Endothelial cell of umbilical vein (primary cell): ENCODE results near the gene NPHP3. TPM values are rescaled to one million over a fixed set of nuclear protein-coding genes. Genes with fewer than 3 reads are reported as not detected.

Source experiments
- BruUV-seq: library from RNA; stranded (reverse); fragments of 400-500 nt; replicated peaks from 2 replicates; lab custom pipeline; 2021; lab: Mats Ljungman, UMichigan
- CTCF ChIA-PET: fragments of 300-600, 350-600 bp; sonication (Branson Sonifier 250); formaldehyde crosslinking; loops from one replicate; lab custom pipeline; 2021; ENCODE audit warnings: antibody characterized with exemption, inconsistent platforms; lab: Charles Lee
- POLR2A ChIA-PET: fragments of 300-600, 350-600 bp; sonication (Branson Sonifier 250); formaldehyde crosslinking; loops from one replicate; lab custom pipeline; 2021; ENCODE audit warnings: antibody characterized with exemption, inconsistent platforms; lab: Charles Lee
- DNase-seq: peaks from one replicate; pipeline ENCODE4 v3.0.0-alpha.2; 2011; ENCODE audit warnings: low read depth, low spot score
- FAIRE-seq: peaks from 2 replicates; lab custom pipeline; 2011; peaks lifted over from hg19 to GRCh38; lab: Jason Lieb, UNC
- H2AFZ ChIP-seq: 2 replicates; pipeline ENCODE4 v1.6.0; 2012; ENCODE audit warnings: low read depth, low read length, control low read depth, inconsistent platforms
- H3K27ac ChIP-seq: 2 replicates; pipeline ENCODE4 v1.5.1; 2011; ENCODE audit warnings: low read depth, mild to moderate bottlenecking, control low read depth, low read length, moderate library complexity; ENCODE audit not compliant: insufficient read depth
- H3K27me3 ChIP-seq, 2 experiments: 2 replicates each; pipeline versions ENCODE4 v1.6.0 to v1.6.1; 2011; ENCODE audit warnings: low read length in 2 of 2, mixed read lengths in 1 of 2; ENCODE audit not compliant: control insufficient read depth in 2 of 2, insufficient read depth in 2 of 2
- H3K36me3 ChIP-seq, 2 experiments: 2 replicates in 1 of 2; 3 replicates in 1 of 2; pipeline ENCODE4 v1.5.1; 2011; ENCODE audit warnings: low read length in 2 of 2, mild to moderate bottlenecking in 1 of 2, moderate library complexity in 1 of 2; ENCODE audit not compliant: control insufficient read depth in 2 of 2, insufficient read depth in 2 of 2; ENCODE audit errors: extremely low read depth in 1 of 2
- H3K4me1 ChIP-seq: 3 replicates; pipeline ENCODE4 v1.5.1; 2011; ENCODE audit warnings: mild to moderate bottlenecking, low read length; ENCODE audit not compliant: control insufficient read depth, insufficient read depth; ENCODE audit errors: extremely low read depth
- H3K4me2 ChIP-seq: 2 replicates; pipeline ENCODE4 v1.6.1; 2011; ENCODE audit warnings: low read length, control low read depth, mixed read lengths; ENCODE audit not compliant: insufficient read depth
- H3K4me3 ChIP-seq, 3 experiments: fragments of 200-600 bp in 1 of 3; sonication (generic), shearing (Covaris generic) in 1 of 3; replicated peaks in 1 of 3; 2 replicates each; pipeline ENCODE4 v1.5.1; 2011 to 2016; ENCODE audit warnings: control low read depth in 3 of 3, low read length in 3 of 3, mild to moderate bottlenecking in 2 of 3, inconsistent platforms in 1 of 3, low read depth in 1 of 3, moderate library complexity in 1 of 3; ENCODE audit not compliant: insufficient read depth in 1 of 3
- H3K79me2 ChIP-seq: 2 replicates; pipeline ENCODE4 v1.6.0; 2012; ENCODE audit warnings: low read length, inconsistent platforms; ENCODE audit not compliant: control insufficient read depth, insufficient read depth
- H3K9ac ChIP-seq: replicated peaks from 2 replicates; pipeline ENCODE3; 2011; ENCODE audit warnings: low read length, control low read depth; ENCODE audit not compliant: insufficient read depth; ENCODE audit errors: extremely low read depth
- H3K9me1 ChIP-seq: replicated peaks from 3 replicates; pipeline ENCODE4 v1.6.0; 2011; ENCODE audit warnings: mild to moderate bottlenecking, low read length; ENCODE audit not compliant: control insufficient read depth, insufficient read depth; ENCODE audit errors: extremely low read depth
- H3K9me3 ChIP-seq: replicated peaks from 2 replicates; pipeline ENCODE4 v1.5.1; 2012; ENCODE audit warnings: low read length, inconsistent platforms; ENCODE audit not compliant: control insufficient read depth, insufficient read depth
- H4K20me1 ChIP-seq: replicated peaks from 2 replicates; pipeline ENCODE3; 2011; ENCODE audit warnings: mild to moderate bottlenecking, low read length; ENCODE audit not compliant: control insufficient read depth, insufficient read depth; ENCODE audit errors: extremely low read depth
- CTCF ChIP-seq, 2 donors: IDR thresholded peaks; 1 replicate in 1 of 2; 2 replicates in 1 of 2; pipeline ENCODE4 v1.5.1; 2011; ENCODE audit warnings: low read length in 2 of 2, mild to moderate bottlenecking in 2 of 2, moderate library complexity in 2 of 2, control low read depth in 1 of 2, inconsistent platforms in 1 of 2, low read depth in 1 of 2; ENCODE audit not compliant: insufficient read depth in 1 of 2; ENCODE audit errors: extremely low read depth in 1 of 2
- FOS ChIP-seq: IDR thresholded peaks from 2 replicates; pipeline ENCODE4 v1.6.1; 2011; ENCODE audit warnings: mild to moderate bottlenecking, low read length, moderate library complexity, borderline replicate concordance; ENCODE audit not compliant: insufficient read depth
- GATA2 ChIP-seq: IDR thresholded peaks from 2 replicates; pipeline ENCODE4 v1.7.0; 2011; ENCODE audit warnings: low read depth, mild to moderate bottlenecking, moderate library complexity, mixed read lengths, low read length; ENCODE audit not compliant: insufficient read length, insufficient read depth
- JUN ChIP-seq: IDR thresholded peaks from 2 replicates; pipeline ENCODE4 v1.6.1; 2011; ENCODE audit warnings: borderline replicate concordance, low read depth; ENCODE audit not compliant: insufficient read length, insufficient read depth
- MAX ChIP-seq: IDR thresholded peaks from 2 replicates; pipeline ENCODE4 v1.6.1; 2011; ENCODE audit not compliant: insufficient read depth, insufficient read length
- MYC ChIP-seq: IDR thresholded peaks from one replicate; pipeline ENCODE4 v1.6.1; 2011; ENCODE audit warnings: mild to moderate bottlenecking, low read depth, low read length
- POLR2A ChIP-seq: IDR thresholded peaks from 2 replicates; pipeline ENCODE4 v1.6.1; 2012; ENCODE audit warnings: low read depth, mild to moderate bottlenecking, control low read depth, low read length
- dilution Hi-C: fragments of 300-500 bp; cut with MboI; formaldehyde crosslinking; loops from one replicate; pipeline ENCODE4 v1.15.0; 2019; ENCODE audit warnings: low sequenced_read_pairs; ENCODE audit not compliant: extremely low pct_ligation_motif_present
- intact Hi-C: fragments of 100-400 bp; cut with micrococcal nuclease; formaldehyde crosslinking; loops from one replicate; pipeline ENCODE4 v1.10.0; 2022
- polyA plus RNA-seq, 4 experiments: library from polyadenylated mRNA; depleted of rRNA in 3 of 4; stranded (reverse) in 3 of 4; unstranded in 1 of 4; fragments of >200 nt; gene quantifications; 2 replicates each; pipeline versions ENCODE4 v1.2.1 to v1.2.3, GENCODE V29; 2011 to 2012; ENCODE audit warnings: missing spikeins in 1 of 4
- total RNA-seq: library from RNA; stranded (reverse); gene quantifications from 2 replicates; pipeline ENCODE4 v1.2.3, GENCODE V29; 2021

Gene NPHP3
- total and polyA plus RNA-seq, 2 donors (not counting 3 experiments of a cell fraction or from before 2014, with no cell fraction given), result 20.8 to 30.3 TPM

GRCh38 chr3:132638706-132639105, 83.5 kb downstream of the NPHP3 start:
- intact Hi-C loops (no loop called here), dilution Hi-C loops (loop anchor here (25.0 kb wide), 1 partner anchor 101 kb away; no protein-coding TSS in a partner anchor)
- DNase-seq (no peak), FAIRE-seq (no peak)
- Histone ChIP-seq H3K27ac (no peak overlapping the region), H3K9ac (no peak overlapping the region), H3K9me1 (no peaks in the 10 kb centered on the region), H2AFZ (no peak overlapping the region), H3K9me3 (no peaks in the 10 kb centered on the region), H3K4me3 (no peak overlapping the region), H3K4me2 (no peak overlapping the region), H3K36me3 (peaks cover 0 to 2% of the 10 kb centered on the region in 2 experiments), H4K20me1 (no peaks in the 10 kb centered on the region), H3K79me2 (no peaks in the 10 kb centered on the region), H3K27me3 (no peaks in the 10 kb centered on the region), H3K4me1 (peaks cover 17% of the 10 kb centered on the region)
- TF ChIP-seq JUN, result no peak
- no peak for TF ChIP-seq MAX
- TF ChIP-seq MYC, result no peak
- TF ChIP-seq CTCF (IDR thresholded peaks at IDR 0.05; ENCODE audit: extremely low read depth in 1 of 2, insufficient read depth in 1 of 2, low read depth in 1 of 2, low read length in 2 of 2), result no peak
- TF ChIP-seq FOS, result no peak
- no peak for TF ChIP-seq GATA2
- TF ChIP-seq POLR2A, result no peak
- no TSS peak for BruUV-seq
- CTCF ChIA-PET, result interaction anchor here (1.5 to 6.8 kb wide), 3 partner anchors 16 to 102 kb away, joined by 5 to 423 read pairs (median 6); no protein-coding TSS in a partner anchor
- POLR2A ChIA-PET, result no interaction called here
